Astrocyte (in vitro differentiated cells and primary cell): ENCODE measurements around the gene CACNB4. TPM values are rescaled to one million over a fixed set of nuclear protein-coding genes. Genes with fewer than 3 reads are reported as not detected.

Source experiments
- DNase-seq: peaks from one replicate; pipeline ENCODE4 v3.0.0-alpha.2; 2010; ENCODE audit warnings: low read depth
- FAIRE-seq: peaks from 2 replicates; lab custom pipeline; 2011; peaks lifted over from hg19 to GRCh38; lab: Jason Lieb, UNC
- H2AFZ ChIP-seq: 2 replicates; pipeline ENCODE4 v1.6.0; 2012; ENCODE audit warnings: low read depth, low read length, inconsistent platforms
- H3K27ac ChIP-seq: 2 replicates; pipeline ENCODE4 v1.5.1; 2011; ENCODE audit warnings: low read depth, low read length, inconsistent platforms
- H3K27me3 ChIP-seq: 2 replicates; pipeline ENCODE4 v1.6.0; 2011; ENCODE audit warnings: low read length, inconsistent platforms; ENCODE audit not compliant: insufficient read depth
- H3K36me3 ChIP-seq: 2 replicates; pipeline ENCODE4 v1.5.1; 2011; ENCODE audit warnings: low read length, inconsistent platforms; ENCODE audit not compliant: insufficient read depth
- H3K4me1 ChIP-seq: 2 replicates; pipeline ENCODE4 v1.5.1; 2011; ENCODE audit warnings: low read length, inconsistent platforms; ENCODE audit not compliant: insufficient read depth
- H3K4me2 ChIP-seq: 2 replicates; pipeline ENCODE4 v1.6.0; 2012; ENCODE audit warnings: low read length, inconsistent platforms
- H3K4me3 ChIP-seq: 2 replicates; pipeline ENCODE4 v1.5.1; 2011; ENCODE audit warnings: low read depth, mild to moderate bottlenecking, low read length, inconsistent platforms; ENCODE audit not compliant: insufficient read depth
- H3K79me2 ChIP-seq: 2 replicates; pipeline ENCODE4 v1.6.0; 2012; ENCODE audit warnings: mild to moderate bottlenecking, low read length, inconsistent platforms; ENCODE audit not compliant: insufficient read depth
- H3K9ac ChIP-seq: 2 replicates; pipeline ENCODE4 v1.6.0; 2012; ENCODE audit warnings: mild to moderate bottlenecking, low read length, inconsistent platforms
- H3K9me3 ChIP-seq: 2 replicates; pipeline ENCODE4 v1.5.1; 2012; ENCODE audit warnings: low read depth, mild to moderate bottlenecking, low read length, inconsistent platforms; ENCODE audit not compliant: insufficient read depth
- H4K20me1 ChIP-seq: 2 replicates; pipeline ENCODE4 v1.6.0; 2012; ENCODE audit warnings: low read length, inconsistent platforms; ENCODE audit not compliant: insufficient read depth
- H3K27ac Mint-ChIP-seq: one replicate; pipeline ENCODE4 v1.8.0; 2021; ENCODE audit warnings: mild to moderate bottlenecking, mixed read lengths; ENCODE audit not compliant: unreplicated experiment
- H3K27me3 Mint-ChIP-seq: one replicate; pipeline ENCODE4 v1.8.0; 2021; ENCODE audit warnings: low read depth, mixed read lengths; ENCODE audit not compliant: unreplicated experiment
- H3K36me3 Mint-ChIP-seq: one replicate; pipeline ENCODE4 v1.8.0; 2021; ENCODE audit warnings: low read depth, mixed read lengths; ENCODE audit not compliant: unreplicated experiment
- H3K4me1 Mint-ChIP-seq: one replicate; pipeline ENCODE4 v1.8.0; 2021; ENCODE audit warnings: low read depth, mixed read lengths; ENCODE audit not compliant: unreplicated experiment
- H3K4me3 Mint-ChIP-seq: one replicate; pipeline ENCODE4 v1.8.0; 2021; ENCODE audit warnings: mild to moderate bottlenecking, moderate library complexity, mixed read lengths; ENCODE audit not compliant: unreplicated experiment
- H3K9me3 Mint-ChIP-seq: one replicate; pipeline ENCODE4 v1.8.0; 2021; ENCODE audit warnings: mild to moderate bottlenecking, mixed read lengths; ENCODE audit not compliant: unreplicated experiment
- CTCF ChIP-seq: IDR thresholded peaks from 2 replicates; pipeline ENCODE4 v1.5.1; 2011; ENCODE audit warnings: low read depth, mild to moderate bottlenecking, inconsistent platforms, low read length, moderate library complexity; ENCODE audit not compliant: insufficient read depth
- EZH2 ChIP-seq: IDR thresholded peaks from 2 replicates; pipeline ENCODE4 v1.6.1; 2012; ENCODE audit warnings: mild to moderate bottlenecking, low read length, inconsistent platforms; ENCODE audit not compliant: insufficient read depth
- total RNA-seq: library from RNA; stranded (reverse); gene quantifications from 2 replicates; pipeline ENCODE4 v1.2.1, GENCODE V29; 2021

Gene CACNB4
- total RNA-seq, 1 donor from 2014 or later: 1.8 TPM

- Histone ChIP-seq H3K36me3 (no peaks in the 10 kb centered on the region), H3K4me2 (no peak overlapping the region), H3K9ac (no peak overlapping the region), H3K27me3 (no peaks in the 10 kb centered on the region), H3K27ac (no peak overlapping the region), H3K79me2 (no peaks in the 10 kb centered on the region), H3K4me1 (no peaks in the 10 kb centered on the region), H2AFZ (no peak overlapping the region), H4K20me1 (no peaks in the 10 kb centered on the region), H3K9me3 (no peaks in the 10 kb centered on the region), H3K4me3 (no peak overlapping the region)
- TF ChIP-seq CTCF (no peak), EZH2 (no peak)
- Mint-ChIP-seq H3K36me3 (no peaks in the 10 kb centered on the region), H3K4me3 (no peak overlapping the region), H3K4me1 (peaks cover 4% of the 10 kb centered on the region), H3K9me3 (no peaks in the 10 kb centered on the region), H3K27ac (no peak overlapping the region), H3K27me3 (peaks cover 14% of the 10 kb centered on the region)
- DNase-seq (no peak), FAIRE-seq (no peak)
These were observed 175.8 kb downstream of the CACNB4 start for GRCh38 chr2:151922845-151923666.

DNA sequence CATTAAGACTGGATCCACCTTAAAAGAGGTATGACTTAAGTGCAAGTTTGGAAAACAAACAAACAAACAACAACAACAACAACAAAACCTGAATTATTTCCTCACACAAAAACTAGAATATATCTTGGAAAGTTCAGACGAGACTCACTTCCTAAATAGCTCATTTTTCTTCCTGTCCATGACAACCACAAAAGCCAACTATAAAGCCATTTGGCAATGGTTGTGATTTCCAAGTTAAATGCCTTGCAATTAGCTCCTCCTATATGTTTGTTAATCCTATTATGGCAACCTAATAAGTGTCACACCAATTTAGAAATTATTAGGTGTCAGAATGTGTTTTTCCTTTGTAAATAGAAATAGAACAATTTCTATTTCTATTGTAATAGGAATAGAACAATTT, 179.1 kb downstream of the CACNB4 start:
- H3K4me3 ChIP-seq: no peak overlapping the region
- Mint-ChIP-seq H3K27ac (no peak overlapping the region), H3K4me1 (peaks cover 4% of the 10 kb centered on the region), H3K27me3 (peaks cover 2% of the 10 kb centered on the region), H3K9me3 (no peaks in the 10 kb centered on the region), H3K4me3 (no peak overlapping the region), H3K36me3 (no peaks in the 10 kb centered on the region)
- no peak overlapping the region for H2AFZ ChIP-seq
- H3K79me2 ChIP-seq: no peaks in the 10 kb centered on the region
- DNase-seq (no peak), FAIRE-seq (no peak)
- H3K27ac ChIP-seq: no peak overlapping the region
- no peaks in the 10 kb centered on the region for H3K36me3 ChIP-seq
- no peaks in the 10 kb centered on the region for H3K27me3 ChIP-seq
- no peaks in the 10 kb centered on the region for H3K9me3 ChIP-seq
- H4K20me1 ChIP-seq: no peaks in the 10 kb centered on the region
- TF ChIP-seq EZH2 (no peak), CTCF (no peak)
- H3K4me2 ChIP-seq: no peak overlapping the region
- no peak overlapping the region for H3K9ac ChIP-seq
- no peaks in the 10 kb centered on the region for H3K4me1 ChIP-seq

DNA sequence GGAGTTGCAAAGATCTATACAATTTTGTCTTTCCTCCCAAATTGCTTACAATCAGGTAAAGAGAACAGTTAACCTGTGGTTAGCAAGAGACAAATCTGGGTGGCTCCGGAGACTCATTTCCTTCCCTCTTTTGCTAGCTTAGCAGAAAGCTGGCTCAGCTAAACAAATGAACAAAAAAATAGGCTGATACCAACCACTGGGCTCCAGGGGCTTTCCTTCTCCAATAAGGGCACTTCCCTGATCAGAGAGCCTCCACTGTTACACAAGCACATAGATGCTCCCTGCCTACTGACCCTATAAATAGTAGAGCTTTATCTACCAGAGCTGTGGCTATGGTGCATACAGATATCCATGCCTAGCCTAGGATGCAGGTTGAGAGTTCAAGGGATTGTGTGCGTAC, 180.5 kb downstream of the CACNB4 start:
- H3K4me3 ChIP-seq: no peak overlapping the region
- H3K4me2 ChIP-seq: no peak overlapping the region
- FAIRE-seq (no peak), DNase-seq (no peak)
- TF ChIP-seq CTCF: no peak
- TF ChIP-seq EZH2: no peak
- H3K4me1 Mint-ChIP-seq: peaks cover 2% of the 10 kb centered on the region
- H3K9me3 Mint-ChIP-seq: no peaks in the 10 kb centered on the region
- no peak overlapping the region for H3K4me3 Mint-ChIP-seq
- H3K9ac ChIP-seq: no peak overlapping the region
- no peak overlapping the region for H3K27ac Mint-ChIP-seq
- H3K27me3 Mint-ChIP-seq: peaks cover 1% of the 10 kb centered on the region
- no peaks in the 10 kb centered on the region for H3K9me3 ChIP-seq
- H4K20me1 ChIP-seq: no peaks in the 10 kb centered on the region
- H3K36me3 Mint-ChIP-seq: no peaks in the 10 kb centered on the region
- no peaks in the 10 kb centered on the region for H3K79me2 ChIP-seq
- H3K4me1 ChIP-seq: no peaks in the 10 kb centered on the region
- H3K27me3 ChIP-seq: no peaks in the 10 kb centered on the region
- H3K27ac ChIP-seq: no peak overlapping the region
- H3K36me3 ChIP-seq: no peaks in the 10 kb centered on the region
- no peak overlapping the region for H2AFZ ChIP-seq
